Activated naive CD4-positive, alpha-beta T cell treated with Interleukin-2 at 50 U/mL for 16 hours (primary cell): ENCODE data around the gene SLX4IP.

Experiments
- DNase-seq: peaks from one replicate; pipeline ENCODE4 v3.0.0-alpha.2; 2020

Gene SLX4IP

GRCh38 chr20:10498200-10498599 lies 63.1 kb downstream of the SLX4IP start:
- DNase-seq = no peak

GRCh38 chr20:10501402-10501801 lies 66.3 kb downstream of the SLX4IP start:
- peak; percentile 9 for DNase-seq

GRCh38 chr20:10502098-10502526 lies 67.0 kb downstream of the SLX4IP start:
- DNase-seq = peak; percentile 22

GRCh38 chr20:10504608-10504993 lies 69.5 kb downstream of the SLX4IP start:
- DNase-seq = no peak

GRCh38 chr20:10504994-10505730 lies 70.1 kb downstream of the SLX4IP start:
- no peak for DNase-seq

GRCh38 chr20:10505827-10506226 lies 70.7 kb downstream of the SLX4IP start:
- DNase-seq = no peak

- no peak for DNase-seq
Observed at GRCh38 chr20:10507052-10507451, 71.9 kb downstream of the SLX4IP start.

- DNase-seq = no peak
Observed at GRCh38 chr20:10508060-10508459, 73.0 kb downstream of the SLX4IP start.

- no peak for DNase-seq
Observed at GRCh38 chr20:10508468-10509251, 73.6 kb downstream of the SLX4IP start.

GRCh38 chr20:10509376-10509775 lies 74.3 kb downstream of the SLX4IP start:
- DNase-seq = no peak

GRCh38 chr20:10510216-10510615 lies 75.1 kb downstream of the SLX4IP start:
- DNase-seq = no peak

GRCh38 chr20:10511170-10511508 lies 76.0 kb downstream of the SLX4IP start:
- no peak for DNase-seq

GRCh38 chr20:10511509-10512251 lies 76.6 kb downstream of the SLX4IP start:
- DNase-seq = peak; percentile 76

GRCh38 chr20:10513061-10513460 lies 78.0 kb downstream of the SLX4IP start:
- DNase-seq = no peak

GRCh38 chr20:10513931-10514575 lies 78.9 kb downstream of the SLX4IP start:
- DNase-seq = no peak

GRCh38 chr20:10516529-10516928 lies 81.4 kb downstream of the SLX4IP start:
- no peak for DNase-seq

GRCh38 chr20:10519361-10520046 lies 84.4 kb downstream of the SLX4IP start:
- DNase-seq = no peak

- DNase-seq = no peak
Observed at GRCh38 chr20:10520528-10520927, 85.4 kb downstream of the SLX4IP start.

- DNase-seq = no peak
Observed at GRCh38 chr20:10521068-10521831, 86.1 kb downstream of the SLX4IP start.

- no peak for DNase-seq
Observed at GRCh38 chr20:10521836-10522235, 86.7 kb downstream of the SLX4IP start.

GRCh38 chr20:10522328-10522727 lies 87.2 kb downstream of the SLX4IP start:
- DNase-seq = no peak

GRCh38 chr20:10523443-10523842 lies 88.3 kb downstream of the SLX4IP start:
- DNase-seq = no peak
